Lung (tissue), 12 donors: ENCODE results near the gene MPO. TPM values are rescaled to one million over a fixed set of nuclear protein-coding genes. Genes with fewer than 3 reads are reported as not detected.

Experiments used
- ATAC-seq: fragments of 200-7000 bp; cut with Tn5 transposase; one replicate; pipeline ENCODE4 v1.9.1; 2020; ENCODE audit warnings: moderate number of reproducible peaks; ENCODE audit not compliant: insufficient read depth, low FRiP score
- DNase-seq, 3 donors: peaks; one replicate each; pipeline ENCODE4 v3.0.0-alpha.2; 2013 to 2017
- H3K27ac ChIP-seq, 2 donors: one replicate each; pipeline ENCODE4 v1.5.1; 2013; ENCODE audit warnings: mild to moderate bottlenecking in 2 of 2, moderate library complexity in 2 of 2, control low read depth in 1 of 2, inconsistent platforms in 1 of 2, low read depth in 1 of 2, low read length in 1 of 2
- H3K27me3 ChIP-seq, 3 donors: one replicate each; pipeline ENCODE4 v1.5.1; 2013; ENCODE audit warnings: low read length in 2 of 3; ENCODE audit not compliant: control insufficient read depth in 3 of 3, insufficient read depth in 3 of 3
- H3K36me3 ChIP-seq, 4 donors: one replicate each; pipeline ENCODE4 v1.5.1; 2013; ENCODE audit warnings: low read length in 4 of 4, mild to moderate bottlenecking in 1 of 4, moderate library complexity in 1 of 4; ENCODE audit not compliant: control insufficient read depth in 4 of 4, insufficient read depth in 4 of 4
- H3K4me1 ChIP-seq, 5 donors: one replicate each; pipeline ENCODE4 v1.5.1; 2013; ENCODE audit warnings: low read length in 5 of 5, mild to moderate bottlenecking in 2 of 5, moderate library complexity in 1 of 5; ENCODE audit not compliant: control insufficient read depth in 5 of 5, insufficient read depth in 5 of 5
- H3K4me3 ChIP-seq: one replicate; pipeline ENCODE4 v1.5.1; 2013; ENCODE audit warnings: mild to moderate bottlenecking, control low read depth, moderate library complexity
- H3K9ac ChIP-seq, 2 donors: one replicate each; pipeline ENCODE4 v1.5.1; 2013; ENCODE audit warnings: low read length in 2 of 2, control low read depth in 1 of 2; ENCODE audit not compliant: insufficient read depth in 1 of 2
- H3K9me3 ChIP-seq, 4 donors: one replicate each; pipeline ENCODE4 v1.5.1; 2013; ENCODE audit warnings: low read length in 3 of 4, mild to moderate bottlenecking in 1 of 4, moderate library complexity in 1 of 4; ENCODE audit not compliant: control insufficient read depth in 4 of 4, insufficient read depth in 3 of 4
- WGBS, 2 donors: extraction: QIAGEN DNeasy Blood & Tissue Kit; methylation state at CpG; one replicate each; pipeline ENCODE4 v1.1.7; 2013; 5-methylcytosine and 5-hydroxymethylcytosine counted together
- polyA plus RNA-seq, 2 donors: library from polyadenylated mRNA; stranded (reverse); fragments of 200-250 nt; gene quantifications; one replicate each; pipeline ENCODE4 v1.2.1, GENCODE V29; 2013
- total RNA-seq, 2 donors: library from RNA; depleted of rRNA in 1 of 2; stranded (reverse); fragments of >200 nt in 1 of 2; gene quantifications; one replicate each; pipeline ENCODE4 v1.2.1, GENCODE V29; 2014 to 2021
- TF ChIP-seq, protein P1 (sequence below): IDR thresholded peaks from 2 replicates; pipeline ENCODE4 v1.5.1; 2012; ENCODE audit warnings: mild to moderate bottlenecking; ENCODE audit errors: control extremely low read depth, extremely low read depth
- donor health status: control.
- donor health status: control.
- donor health status: Bipolar disorder and iron deficiency.
- donor health status: healthy.
- donor health status: DM: yes; HTN: yes; CAD: no.

The MPO gene
- total and polyA plus RNA-seq, 4 donors = 0.79 to 62.0 (median 6.7) TPM

- no peaks in the 10 kb centered on the region for H3K9me3 ChIP-seq
- H3K27me3 ChIP-seq = no peaks in the 10 kb centered on the region
- TF ChIP-seq, protein P1, sequence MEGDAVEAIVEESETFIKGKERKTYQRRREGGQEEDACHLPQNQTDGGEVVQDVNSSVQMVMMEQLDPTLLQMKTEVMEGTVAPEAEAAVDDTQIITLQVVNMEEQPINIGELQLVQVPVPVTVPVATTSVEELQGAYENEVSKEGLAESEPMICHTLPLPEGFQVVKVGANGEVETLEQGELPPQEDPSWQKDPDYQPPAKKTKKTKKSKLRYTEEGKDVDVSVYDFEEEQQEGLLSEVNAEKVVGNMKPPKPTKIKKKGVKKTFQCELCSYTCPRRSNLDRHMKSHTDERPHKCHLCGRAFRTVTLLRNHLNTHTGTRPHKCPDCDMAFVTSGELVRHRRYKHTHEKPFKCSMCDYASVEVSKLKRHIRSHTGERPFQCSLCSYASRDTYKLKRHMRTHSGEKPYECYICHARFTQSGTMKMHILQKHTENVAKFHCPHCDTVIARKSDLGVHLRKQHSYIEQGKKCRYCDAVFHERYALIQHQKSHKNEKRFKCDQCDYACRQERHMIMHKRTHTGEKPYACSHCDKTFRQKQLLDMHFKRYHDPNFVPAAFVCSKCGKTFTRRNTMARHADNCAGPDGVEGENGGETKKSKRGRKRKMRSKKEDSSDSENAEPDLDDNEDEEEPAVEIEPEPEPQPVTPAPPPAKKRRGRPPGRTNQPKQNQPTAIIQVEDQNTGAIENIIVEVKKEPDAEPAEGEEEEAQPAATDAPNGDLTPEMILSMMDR = no peak
- no peak overlapping the region for H3K9ac ChIP-seq
- no peak overlapping the region for H3K4me3 ChIP-seq
- H3K36me3 ChIP-seq = peaks cover 0 to 4% (median 0%) of the 10 kb centered on the region in 4 donors
- H3K4me1 ChIP-seq = no peaks in the 10 kb centered on the region
- DNase-seq = peak in 1 of 3 donors; percentile 8
- no peak overlapping the region for H3K27ac ChIP-seq
- no peak for ATAC-seq
- 94 to 95% methylated on average over 9 of the region's 9 CpGs for WGBS, 2 donors
Measured at GRCh38 chr17:58318065-58318481, 37.3 kb upstream of the MPO start.

DNA sequence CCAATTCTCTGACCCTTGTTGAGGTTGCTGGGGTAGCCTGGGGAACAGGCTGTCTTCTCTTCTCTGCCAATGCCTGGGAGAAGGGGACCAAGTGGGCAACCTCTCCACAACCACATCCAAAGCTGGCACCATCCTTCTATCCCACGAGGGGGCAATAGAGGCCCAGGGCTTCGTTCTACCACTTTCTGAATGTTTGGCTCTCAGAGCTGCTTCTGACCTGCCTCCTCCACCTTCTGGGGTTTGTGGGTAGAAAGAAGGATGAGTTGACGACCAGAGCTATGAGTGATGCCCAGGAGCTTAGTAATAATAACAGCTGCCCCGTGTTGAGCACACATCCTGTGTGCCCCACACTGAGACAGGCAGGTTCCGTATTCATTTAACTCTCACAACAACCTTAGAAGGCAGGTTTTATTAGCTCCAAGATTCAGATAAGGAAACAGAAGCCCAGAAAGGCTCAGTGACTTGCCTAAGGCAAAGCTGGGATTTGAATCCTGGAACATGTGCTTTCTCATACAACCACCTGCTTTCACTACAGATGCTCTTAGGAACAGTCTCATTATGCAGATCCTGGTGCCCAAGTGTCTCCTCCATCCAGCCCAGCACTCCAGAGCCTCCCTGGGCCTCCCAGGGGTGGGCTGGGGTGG, 36.8 kb upstream of the MPO start:
- H3K27me3 ChIP-seq = no peaks in the 10 kb centered on the region
- no peaks in the 10 kb centered on the region for H3K4me1 ChIP-seq
- H3K36me3 ChIP-seq = peaks cover 0 to 4% (median 0%) of the 10 kb centered on the region in 4 donors
- 21 to 25% methylated on average over 5 of the region's 5 CpGs for WGBS, 2 donors
- ATAC-seq = peak; percentile 71
- no peaks in the 10 kb centered on the region for H3K9me3 ChIP-seq
- H3K27ac ChIP-seq = no peak overlapping the region
- no peak overlapping the region for H3K4me3 ChIP-seq
- peak; percentile 52 to 58 (median 54) for DNase-seq
- no peak overlapping the region for H3K9ac ChIP-seq
- TF ChIP-seq, protein P1 = peak; percentile 56

DNA sequence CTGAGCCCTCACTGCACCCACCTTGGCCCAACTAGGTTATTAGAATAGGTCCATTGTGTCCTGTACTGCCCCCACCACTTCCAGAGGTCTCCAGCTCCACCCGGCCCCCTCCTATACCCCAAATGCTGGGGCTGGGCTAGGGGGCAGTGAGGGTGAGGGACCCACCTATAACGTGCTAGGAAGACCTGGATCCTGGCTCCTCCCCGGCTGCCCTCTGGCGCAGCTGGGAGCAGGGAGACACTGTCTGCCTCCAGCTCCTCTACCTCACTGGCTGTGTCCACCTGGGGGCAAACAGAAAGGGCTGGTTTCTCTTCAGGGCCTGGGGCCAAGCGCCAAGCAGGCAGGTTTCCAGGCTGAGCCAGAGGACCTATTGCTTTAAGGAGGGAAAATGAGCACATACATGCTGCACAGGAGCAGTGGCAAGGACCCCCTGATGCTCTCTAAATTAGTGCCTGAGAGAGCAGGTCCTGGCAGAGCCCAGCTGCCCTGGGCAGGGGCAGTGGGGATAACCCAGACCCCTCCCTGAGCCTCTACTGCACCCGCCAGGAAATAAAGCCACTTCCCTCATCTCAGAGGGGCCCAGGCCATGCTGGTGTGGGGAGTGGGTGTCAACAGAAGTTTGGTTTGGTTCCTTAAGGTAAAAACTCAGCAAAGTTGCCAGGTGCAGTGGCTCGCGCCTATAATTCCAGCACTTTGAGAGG, 35.7 kb upstream of the MPO start:
- WGBS, 2 donors = 88 to 89% methylated on average over 8 of the region's 8 CpGs
- no peaks in the 10 kb centered on the region for H3K9me3 ChIP-seq

More for the DNA sequence above, 35.7 kb upstream of the MPO start:
- ATAC-seq (no peak), DNase-seq (peak in 1 of 3 donors; percentile 7)
- TF ChIP-seq, protein P1 = no peak
- Histone ChIP-seq H3K27ac (no peak overlapping the region), H3K9ac (no peak overlapping the region), H3K27me3 (no peaks in the 10 kb centered on the region), H3K4me3 (no peak overlapping the region), H3K36me3 (peaks cover 0 to 4% (median 0%) of the 10 kb centered on the region in 4 donors), H3K4me1 (no peaks in the 10 kb centered on the region)
